Measurements from ENCODE around the gene PPP1R17. TPM values are rescaled to one million over a fixed set of nuclear protein-coding genes. Genes with fewer than 3 reads are reported as not detected.
A peak's percentile ranks its signal among the peaks of the same experiment; 100 is the strongest.

The PPP1R17 gene
- total RNA-seq: under 1 TPM in 1 of 2 donors, not detected in 1; 0.44 TPM
- 5.3 TPM for polyA plus RNA-seq (2013, experiment 1 of 2)
- polyA plus RNA-seq (2013, experiment 2 of 2): 3.6 TPM
- long read RNA-seq, experiment 1: 0 reads
- long read RNA-seq, experiment 2: 0 reads
- long read RNA-seq, experiment 3, transcript PPP1R17-201 (5 exons, 2,268 nt): major isoform, 10 of 10 reads
- long read RNA-seq, experiment 3, partial matches to known transcripts: 0 of 10 reads
- long read RNA-seq, experiment 3, other reads (novel, unspliced or antisense): 0 of 10 reads
- long read RNA-seq, experiment 4: 0 reads

- Mint-ChIP-seq H3K4me3 (no peak within 1 kb of the TSS), H3K27me3 (ENCODE audit: insufficient read depth) (peaks cover 4% of the 10 kb centered on the region), H3K4me1 (peaks cover 17% of the 10 kb centered on the region), H3K9me3 (no peaks in the 10 kb centered on the region), H3K36me3 (ENCODE audit: low read depth) (no peaks in the 10 kb centered on the region), H3K27ac (peak within 1 kb of the TSS; percentile 12)
- 57 to 65% methylated on average over 5 to 14 of the region's 14 CpGs for WGBS, 2 experiments (ENCODE audit: insufficient coverage in 1 of 2, insufficient read length in 1 of 2)
- no peak for TF ChIP-seq CTCF (conservative IDR thresholded peaks at IDR 0.05)
- no peak within 1 kb of the TSS for H3K4me3 ChIP-seq (ENCODE audit: low read length)
- peak; percentile 77 for DNase-seq
- no peak within 1 kb of the TSS for H3K9ac ChIP-seq (ENCODE audit: extremely low read depth, low read length, poor library complexity, severe bottlenecking)
- no peaks in the 10 kb centered on the region for H3K9me3 ChIP-seq (ENCODE audit: control insufficient read depth, low read length)
- no peak within 1 kb of the TSS for H3K27ac ChIP-seq (ENCODE audit: low read depth, low read length)
- H3K4me1 ChIP-seq (ENCODE audit: control insufficient read depth, insufficient read depth, low read length): no peaks in the 10 kb centered on the region
- H3K36me3 ChIP-seq (ENCODE audit: control insufficient read depth, insufficient read depth, low read length): no peaks in the 10 kb centered on the region
- H3K27me3 ChIP-seq (ENCODE audit: control insufficient read depth, insufficient read depth, low read length, poor library complexity, severe bottlenecking): no peaks in the 10 kb centered on the region
Measured at GRCh38 chr7:31687024-31687748, at the start of gene PPP1R17. PPP1R17 (plus strand) TSS chr7:31687215; CDS start chr7:31692442, 5,227 bp downstream.

- Mint-ChIP-seq H3K4me1 (peaks cover 20% of the 10 kb centered on the region), H3K36me3 (ENCODE audit: low read depth) (peaks cover 18% of the 10 kb centered on the region), H3K27me3 (ENCODE audit: insufficient read depth) (no peaks in the 10 kb centered on the region), H3K4me3 (no peak overlapping the region), H3K9me3 (peaks cover 9% of the 10 kb centered on the region), H3K27ac (no peak overlapping the region)
- Histone ChIP-seq H3K36me3 (ENCODE audit: control insufficient read depth, insufficient read depth, low read length) (no peaks in the 10 kb centered on the region), H3K27me3 (ENCODE audit: control insufficient read depth, insufficient read depth, low read length, poor library complexity, severe bottlenecking) (no peaks in the 10 kb centered on the region), H3K27ac (ENCODE audit: low read depth, low read length) (no peak overlapping the region), H3K4me3 (ENCODE audit: low read length) (no peak overlapping the region), H3K9ac (ENCODE audit: extremely low read depth, low read length, poor library complexity, severe bottlenecking) (no peak overlapping the region), H3K9me3 (ENCODE audit: control insufficient read depth, low read length) (no peaks in the 10 kb centered on the region), H3K4me1 (ENCODE audit: control insufficient read depth, insufficient read depth, low read length) (peaks cover 4% of the 10 kb centered on the region)
- DNase-seq: no peak
- 92% methylated on average over 3 of the region's 3 CpGs; no CpG with 5 or more reads in 1 of the 2 experiments for WGBS, 2 experiments (ENCODE audit: insufficient coverage in 1 of 2, insufficient read length in 1 of 2)
- no peak for TF ChIP-seq CTCF (conservative IDR thresholded peaks at IDR 0.05)
Measured at GRCh38 chr7:31640381-31640780, 46.6 kb upstream of the PPP1R17 start.

GRCh38 chr7:31642681-31643115, 44.3 kb upstream of the PPP1R17 start:
- H3K9me3 ChIP-seq (ENCODE audit: control insufficient read depth, low read length): no peaks in the 10 kb centered on the region
- H3K4me3 ChIP-seq (ENCODE audit: low read length): no peak overlapping the region
- no peak overlapping the region for H3K27ac ChIP-seq (ENCODE audit: low read depth, low read length)
- H3K9ac ChIP-seq (ENCODE audit: extremely low read depth, low read length, poor library complexity, severe bottlenecking): no peak overlapping the region
- no peak for TF ChIP-seq CTCF (conservative IDR thresholded peaks at IDR 0.05)
- H3K4me1 ChIP-seq (ENCODE audit: control insufficient read depth, insufficient read depth, low read length): peaks cover 4% of the 10 kb centered on the region
- no peak overlapping the region for H3K27ac Mint-ChIP-seq
- H3K9me3 Mint-ChIP-seq: peaks cover 9% of the 10 kb centered on the region
- H3K36me3 ChIP-seq (ENCODE audit: control insufficient read depth, insufficient read depth, low read length): no peaks in the 10 kb centered on the region
- no peaks in the 10 kb centered on the region for H3K27me3 ChIP-seq (ENCODE audit: control insufficient read depth, insufficient read depth, low read length, poor library complexity, severe bottlenecking)
- no peak overlapping the region for H3K4me3 Mint-ChIP-seq
- WGBS, 2 experiments (ENCODE audit: insufficient coverage in 1 of 2, insufficient read length in 1 of 2): 69 to 74% methylated on average over 5 of the region's 5 CpGs
- H3K27me3 Mint-ChIP-seq (ENCODE audit: insufficient read depth): no peaks in the 10 kb centered on the region
- H3K36me3 Mint-ChIP-seq (ENCODE audit: low read depth): peaks cover 18% of the 10 kb centered on the region
- peaks cover 20% of the 10 kb centered on the region for H3K4me1 Mint-ChIP-seq
- DNase-seq: no peak
